ENCODE measurements around the gene POLR2I.
"Not testable (repeated sequence)": the region's sequence is repeated elsewhere in the genome, so short reads cannot be mapped to it uniquely, and the experiment has no call there.

Gene POLR2I

GRCh38 chr19:36100476-36100875, 14.2 kb downstream of the POLR2I start:
- no peak for DNase-seq (ENCODE audit: low spot score)

GRCh38 chr19:36099166-36099785, 15.4 kb downstream of the POLR2I start:
- DNase-seq (ENCODE audit: low spot score), result no peak

GRCh38 chr19:36097036-36097435, 17.6 kb downstream of the POLR2I start:
- DNase-seq (ENCODE audit: low spot score), result peak; percentile 95

GRCh38 chr19:36093687-36094086, 21.0 kb downstream of the POLR2I start:
- peak; percentile 84 for DNase-seq (ENCODE audit: low spot score)

- no peak for DNase-seq (ENCODE audit: low spot score)
Measured at GRCh38 chr19:36093146-36093662, 21.5 kb downstream of the POLR2I start.

- no peak for DNase-seq (ENCODE audit: low spot score)
Measured at GRCh38 chr19:36092566-36092965, 22.1 kb downstream of the POLR2I start.

GRCh38 chr19:36090910-36091695, 23.6 kb downstream of the POLR2I start:
- no peak for DNase-seq (ENCODE audit: low spot score)

- no peak for DNase-seq (ENCODE audit: low spot score)
Measured at GRCh38 chr19:36089847-36090246, 24.8 kb downstream of the POLR2I start.

GRCh38 chr19:36086326-36086725, 28.3 kb downstream of the POLR2I start:
- DNase-seq (ENCODE audit: low spot score), result no peak

GRCh38 chr19:36084231-36085009, 30.3 kb downstream of the POLR2I start:
- DNase-seq (ENCODE audit: low spot score), result no peak

GRCh38 chr19:36082916-36083315, 31.8 kb downstream of the POLR2I start:
- DNase-seq (ENCODE audit: low spot score), result no peak

GRCh38 chr19:36081894-36082293, 32.8 kb downstream of the POLR2I start:
- DNase-seq (ENCODE audit: low spot score), result no peak

- peak; percentile 93 for DNase-seq (ENCODE audit: low spot score)
Measured at GRCh38 chr19:36081385-36081784, 33.3 kb downstream of the POLR2I start.

GRCh38 chr19:36079389-36079945, 35.2 kb downstream of the POLR2I start:
- no peak for DNase-seq (ENCODE audit: low spot score)

GRCh38 chr19:36073121-36073876, 41.4 kb downstream of the POLR2I start:
- no peak for DNase-seq (ENCODE audit: low spot score)

GRCh38 chr19:36072081-36072480, 42.6 kb downstream of the POLR2I start:
- DNase-seq (ENCODE audit: low spot score), result no peak

GRCh38 chr19:36068810-36069499, 45.7 kb downstream of the POLR2I start:
- DNase-seq (ENCODE audit: low spot score), result not testable (repeated sequence)

GRCh38 chr19:36067681-36068080, 47.0 kb downstream of the POLR2I start:
- DNase-seq (ENCODE audit: low spot score), result no peak

- DNase-seq (ENCODE audit: low spot score), result no peak
Measured at GRCh38 chr19:36064826-36065225, 49.8 kb downstream of the POLR2I start.

Measured in Ammon's horn (tissue), 1 donor.